GM21619 (cell line): ENCODE measurements around the gene TBC1D1.

Experiments used
- ATAC-seq: cut with Tn5 transposase; IDR thresholded peaks from one replicate; pipeline ENCODE4 v1.9.1; 2021; ENCODE audit not compliant: unreplicated experiment

Gene TBC1D1

DNA sequence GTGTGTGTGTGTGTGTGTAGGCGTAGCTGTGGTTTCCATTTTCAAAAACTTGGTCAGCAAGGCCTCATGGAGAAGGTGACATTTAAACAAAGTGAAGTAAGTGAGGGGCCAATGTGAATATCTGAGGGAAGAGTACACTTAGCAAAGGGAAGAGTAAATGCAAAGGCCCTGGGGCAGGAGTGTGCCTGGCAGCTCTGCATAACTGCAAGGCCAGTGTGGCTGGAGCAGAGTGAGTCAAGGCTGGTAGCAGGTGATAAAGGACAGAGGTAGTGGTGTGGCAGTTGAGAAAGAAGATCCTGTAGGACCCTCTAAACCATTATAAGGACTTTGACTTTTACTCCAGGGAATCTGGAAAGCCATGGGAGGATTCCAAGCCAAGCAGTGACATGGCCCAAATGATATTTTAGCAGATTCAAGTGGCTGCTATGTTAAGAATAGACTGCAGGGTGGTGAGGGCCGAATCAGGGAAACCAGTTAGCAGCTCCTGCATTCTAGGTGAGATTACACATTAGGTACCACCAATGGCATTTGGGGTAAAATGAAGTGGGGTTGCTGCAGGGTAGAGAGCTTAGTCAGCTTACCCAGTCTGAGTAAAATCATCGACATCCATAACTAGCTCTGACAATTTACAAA lies 5.9 kb upstream of the TBC1D1 start:
- no peak for ATAC-seq

DNA sequence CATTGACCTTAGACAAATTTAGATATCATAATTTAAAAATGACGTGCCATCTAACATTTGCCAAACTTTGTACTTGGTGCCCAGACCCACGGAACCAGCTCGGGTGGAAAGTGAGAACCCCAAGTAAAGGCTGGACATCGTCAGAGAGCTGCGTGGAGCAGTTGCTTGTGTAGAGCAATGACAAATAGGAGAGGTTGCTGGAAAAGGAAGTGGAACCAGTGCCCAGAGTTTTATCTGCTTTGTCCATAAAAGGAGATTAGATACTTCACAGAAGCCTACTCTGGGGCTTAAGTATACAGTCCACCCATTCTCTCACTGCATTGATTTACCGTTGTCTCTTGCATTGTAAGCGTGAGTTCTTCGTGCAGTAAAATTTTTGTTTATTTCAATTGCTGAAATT lies 5.4 kb upstream of the TBC1D1 start:
- no peak for ATAC-seq

- peak; percentile 8 for ATAC-seq
These were observed 759 bp upstream of the TBC1D1 start for GRCh38 chr4:37889849-37890800.

DNA sequence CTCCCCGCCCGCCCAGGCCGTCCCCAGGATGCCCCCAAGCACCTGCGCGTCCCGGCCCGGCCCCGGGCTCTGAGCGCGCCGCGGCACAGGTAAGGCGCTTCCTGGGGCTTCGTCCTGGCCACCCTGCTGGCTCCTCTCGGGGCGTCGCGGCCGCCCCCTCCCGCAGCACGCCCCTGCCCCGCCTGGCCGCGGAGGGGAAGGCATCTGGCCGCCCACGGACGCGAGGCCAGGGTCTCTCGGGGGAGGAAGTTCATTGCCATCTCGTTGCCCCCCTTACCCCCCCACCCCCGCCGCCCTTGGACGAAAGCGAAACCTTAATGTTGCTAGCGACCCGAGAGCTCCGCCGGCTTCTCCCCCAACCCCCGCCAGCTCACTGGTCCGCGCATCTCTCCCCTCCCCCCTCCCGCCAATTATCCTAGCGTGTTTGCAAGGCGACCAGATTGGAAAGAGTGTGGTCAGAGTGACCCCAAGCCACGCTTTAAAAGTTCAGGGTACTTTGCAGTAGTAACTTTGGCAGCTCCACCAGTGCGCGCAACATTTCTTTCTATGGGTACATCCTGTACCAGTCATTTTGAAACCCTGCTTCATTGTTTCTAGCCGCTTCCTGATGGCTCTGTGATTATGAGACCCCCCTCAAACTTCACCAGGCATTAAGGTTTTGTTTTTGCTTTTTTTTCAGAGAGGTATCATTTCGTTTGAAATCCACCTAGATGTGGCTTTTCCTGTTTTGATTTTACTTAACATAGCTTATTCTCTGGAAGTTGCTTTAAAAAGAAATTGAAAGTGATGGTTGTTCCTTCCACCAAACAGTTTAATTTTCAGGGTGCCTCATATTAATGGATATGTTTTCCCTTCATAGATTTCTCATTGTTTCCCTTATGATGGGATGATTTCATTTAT lies 626 bp downstream of the TBC1D1 start:
- ATAC-seq, result peak; percentile 60

GRCh38 chr4:37892641-37893040 lies 1.8 kb downstream of the TBC1D1 start:
- peak; percentile 35 for ATAC-seq

GRCh38 chr4:37893164-37893563 lies 2.3 kb downstream of the TBC1D1 start:
- no peak for ATAC-seq

DNA sequence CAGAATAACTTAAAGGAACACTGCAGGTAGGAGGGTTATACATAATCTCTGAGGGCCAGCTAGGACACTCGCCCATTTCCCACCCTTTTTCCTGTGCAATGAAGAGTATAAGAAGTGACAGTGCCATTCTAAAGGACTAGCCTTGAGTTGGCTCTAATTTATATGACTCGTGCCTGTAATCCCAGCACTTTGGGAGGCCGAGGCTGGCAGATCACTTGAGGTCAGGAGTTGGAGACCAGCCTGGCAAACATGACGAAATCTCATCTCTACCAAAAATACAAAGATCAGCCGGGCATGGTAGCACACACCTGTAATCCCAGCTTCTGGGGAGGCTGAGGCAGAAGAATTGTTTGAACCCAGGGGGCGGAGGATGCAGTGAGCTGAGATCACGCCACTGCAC lies 4.4 kb downstream of the TBC1D1 start:
- no peak for ATAC-seq

- ATAC-seq, result no peak
These were observed 5.4 kb downstream of the TBC1D1 start for GRCh38 chr4:37896206-37896860.

DNA sequence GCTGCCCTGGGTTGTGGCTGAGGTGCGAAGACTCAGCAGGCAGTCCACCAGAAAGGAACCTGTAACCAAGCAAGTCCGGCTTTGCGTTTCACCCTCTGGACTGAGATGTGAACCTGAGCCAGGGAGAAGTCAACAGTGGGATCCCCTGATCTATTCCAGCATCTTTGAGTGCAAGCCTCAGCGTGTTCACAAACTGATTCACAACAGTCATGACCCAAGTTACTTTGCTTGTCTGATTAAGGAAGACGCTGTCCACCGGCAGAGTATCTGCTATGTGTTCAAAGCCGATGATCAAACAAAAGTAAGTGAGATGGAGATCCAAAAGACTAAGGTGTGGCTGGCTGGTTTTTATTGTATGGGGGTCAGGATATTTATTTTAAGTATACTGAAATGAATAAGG lies 11.3 kb downstream of the TBC1D1 start:
- ATAC-seq, result no peak

DNA sequence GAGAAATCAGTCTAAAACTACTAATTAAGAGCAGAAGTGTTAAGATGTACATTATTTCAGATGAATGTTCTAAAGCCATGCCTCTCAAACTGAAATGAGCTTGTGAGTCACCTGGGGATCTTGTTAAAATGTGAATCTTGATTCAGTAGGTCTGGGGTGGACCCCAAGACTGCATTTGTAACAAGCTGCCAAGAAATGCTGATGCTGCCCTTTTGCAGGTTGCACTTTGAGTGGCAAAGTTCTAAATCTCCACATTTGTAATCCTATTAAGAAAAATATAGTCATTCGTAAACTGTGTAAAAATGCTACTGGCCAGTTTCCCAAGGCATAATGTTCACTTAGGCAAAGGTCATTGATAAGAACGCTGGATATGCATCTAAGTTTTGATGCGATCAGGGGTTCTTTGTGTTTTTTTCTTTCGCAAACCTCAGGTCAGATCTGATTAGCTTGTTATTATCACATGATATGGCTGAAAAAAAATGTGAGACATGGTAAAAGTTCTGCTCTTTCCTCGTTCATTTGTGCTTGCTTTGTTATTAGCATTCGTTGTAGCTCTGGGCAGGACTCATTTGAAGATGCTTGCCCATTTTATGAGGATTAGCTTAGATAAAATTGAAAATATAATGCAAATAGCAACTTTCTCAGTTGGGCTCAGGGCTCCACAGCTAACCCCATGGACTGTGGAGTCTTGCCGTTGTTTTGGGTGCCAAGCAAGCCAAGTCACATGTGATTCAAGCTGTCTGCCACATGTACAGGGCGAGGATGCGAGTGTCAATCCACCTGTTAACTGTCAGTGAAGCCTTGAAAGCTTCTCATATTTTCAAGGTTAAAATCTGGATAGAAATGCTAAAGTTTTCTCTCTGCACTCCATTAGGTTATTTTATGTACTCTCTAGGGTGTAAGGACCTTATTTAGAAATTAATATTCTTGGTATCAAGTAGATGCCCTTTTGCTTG lies 12.1 kb downstream of the TBC1D1 start:
- no peak for ATAC-seq

DNA sequence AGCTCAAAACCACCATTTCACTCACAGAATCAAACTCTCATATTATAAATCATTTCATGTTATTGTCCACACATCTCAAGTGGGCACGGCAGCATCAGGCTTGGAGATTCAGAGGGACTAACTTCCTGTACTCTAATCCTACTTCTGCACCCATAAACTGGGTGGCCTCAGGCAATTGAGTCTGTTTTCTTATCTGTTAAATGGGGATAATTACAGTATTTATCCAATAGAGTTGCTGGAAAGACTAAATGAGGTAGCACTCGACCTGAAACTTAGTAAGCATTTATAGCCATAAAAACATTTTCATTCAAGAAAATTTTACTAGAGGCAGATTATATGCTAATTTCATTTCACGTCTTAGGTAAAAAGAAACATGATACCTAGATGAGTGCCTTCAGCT lies 13.0 kb downstream of the TBC1D1 start:
- no peak for ATAC-seq

- ATAC-seq, result no peak
These were observed 13.9 kb downstream of the TBC1D1 start for GRCh38 chr4:37904824-37905223.

- ATAC-seq, result no peak
These were observed 14.8 kb downstream of the TBC1D1 start for GRCh38 chr4:37905533-37906169.

- ATAC-seq, result no peak
These were observed 17.8 kb downstream of the TBC1D1 start for GRCh38 chr4:37908488-37909331.

DNA sequence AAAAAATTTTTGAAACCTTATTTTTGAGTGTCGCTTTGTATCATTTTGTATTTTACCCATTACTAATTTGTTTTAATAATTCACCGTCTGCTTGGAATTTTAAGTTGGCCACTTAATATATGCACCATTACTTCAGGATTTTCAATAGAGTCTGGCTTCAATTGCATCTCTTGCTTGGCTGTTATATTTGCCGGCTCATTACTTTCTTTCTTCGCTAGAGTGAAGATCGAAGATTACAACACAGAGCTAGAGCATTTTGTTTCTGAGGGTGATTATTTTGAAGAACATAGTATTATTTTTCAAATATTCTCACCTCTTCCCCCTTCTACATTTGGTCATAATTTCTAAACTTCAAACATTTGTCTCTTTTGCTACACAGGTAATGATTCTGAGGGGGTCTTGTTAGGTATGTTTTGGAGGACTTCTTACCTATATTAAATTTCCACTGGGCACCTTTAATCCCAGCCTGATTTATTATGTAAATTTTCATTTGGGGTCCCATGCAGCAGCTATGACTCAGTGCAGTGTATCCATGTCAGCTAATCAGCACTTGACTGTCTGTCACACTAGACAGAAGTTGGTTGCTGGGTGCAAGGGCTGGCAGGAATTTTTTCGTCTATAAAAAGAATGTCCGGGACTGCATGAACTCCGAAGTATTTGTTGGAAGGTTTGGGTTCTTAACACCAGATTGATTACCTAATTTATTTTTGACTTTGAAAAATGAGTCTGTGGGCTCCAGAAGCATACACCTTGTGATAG lies 18.6 kb downstream of the TBC1D1 start:
- ATAC-seq, result no peak

- ATAC-seq, result no peak
These were observed 19.2 kb downstream of the TBC1D1 start for GRCh38 chr4:37910091-37910486.

DNA sequence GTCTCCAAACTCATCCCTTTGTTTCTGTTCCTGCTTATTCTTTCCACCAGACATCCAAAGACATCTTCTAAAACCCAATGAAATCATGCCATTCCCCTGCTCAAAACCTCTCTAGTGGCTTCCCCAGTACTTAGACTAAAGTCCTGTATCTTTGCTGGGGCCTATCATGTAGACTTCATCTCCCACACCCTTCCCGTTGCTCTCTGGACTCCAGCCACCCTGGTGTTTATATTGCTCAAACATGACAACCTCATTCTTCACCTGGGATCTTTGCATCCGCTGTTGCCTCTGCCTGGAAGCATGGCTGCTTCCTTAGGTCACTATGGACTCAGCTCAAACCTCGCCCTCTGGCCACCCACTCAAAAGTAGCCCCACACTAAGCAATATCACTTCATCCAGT lies 23.7 kb downstream of the TBC1D1 start:
- no peak for ATAC-seq

- no peak for ATAC-seq
These were observed 26.5 kb downstream of the TBC1D1 start for GRCh38 chr4:37917388-37917787.
